BLaER1 treated with 17β-estradiol and CSF1 and Interleukin-3, amounts not matched to agents 10 nM and 100 nM (cell line): ENCODE measurements around the gene TGM5.
"Not testable (repeated sequence)": the region's sequence is repeated elsewhere in the genome, so short reads cannot be mapped to it uniquely, and the experiment has no call there.

Source experiments
- H3K27ac ChIP-seq, 11 experiments: shearing (Covaris generic); formaldehyde crosslinking; 2 replicates each; pipeline ENCODE4 v1.8.1; 2022
- H3K27me3 ChIP-seq, 11 experiments: shearing (Covaris generic); formaldehyde crosslinking; 2 replicates each; pipeline ENCODE4 v1.8.1; 2022
- H3K36me3 ChIP-seq, 11 experiments: shearing (Covaris generic); formaldehyde crosslinking; 2 replicates each; pipeline ENCODE4 v1.8.1; 2022
- H3K4me1 ChIP-seq, 10 experiments: shearing (Covaris generic); formaldehyde crosslinking; 2 replicates each; pipeline ENCODE4 v1.8.1; 2022
- H3K4me2 ChIP-seq, 11 experiments: shearing (Covaris generic); formaldehyde crosslinking; 2 replicates each; pipeline ENCODE4 v1.8.1; 2022
- H3K4me3 ChIP-seq, 10 experiments: shearing (Covaris generic); formaldehyde crosslinking; 2 replicates each; pipeline ENCODE4 v1.8.1; 2022
- H3K9ac ChIP-seq, 11 experiments: shearing (Covaris generic); formaldehyde crosslinking; 2 replicates each; pipeline ENCODE4 v1.8.1; 2022
- H3K9me3 ChIP-seq, 11 experiments: shearing (Covaris generic); formaldehyde crosslinking; replicated peaks in 1 of 11; 2 replicates each; pipeline ENCODE4 v1.8.1; 2022
- H4K20me1 ChIP-seq, 11 experiments: shearing (Covaris generic); formaldehyde crosslinking; 2 replicates each; pipeline ENCODE4 v1.8.1; 2022
- Cebpa-rat ChIP-seq, 11 experiments: shearing (Covaris generic); IDR thresholded peaks; 2 replicates each; pipeline ENCODE4 v1.8.1; 2022

TGM5 gene

GRCh38 chr15:43277901-43278300 is 11.2 kb upstream of the TGM5 start:
- peaks cover 0 to 4% (median 2%) of the 10 kb centered on the region in 11 experiments; a peak in 13 of 22 replicates for H3K9me3 ChIP-seq
- H3K4me2 ChIP-seq: peak overlapping the region in 7 of 11 experiments; percentile 44 to 92 (median 84); a peak in 9 of 22 replicates
- H3K4me1 ChIP-seq: peaks cover 0 to 74% (median 48%) of the 10 kb centered on the region in 10 experiments; a peak in 15 of 20 replicates
- H3K27me3 ChIP-seq: peaks cover 0 to 22% (median 0%) of the 10 kb centered on the region in 11 experiments; a peak in 7 of 22 replicates
- H4K20me1 ChIP-seq: no peaks in the 10 kb centered on the region; a peak in 1 of 22 replicates
- no peak overlapping the region for H3K9ac ChIP-seq
- no peak overlapping the region for H3K27ac ChIP-seq
- no peaks in the 10 kb centered on the region for H3K36me3 ChIP-seq
- TF ChIP-seq Cebpa-rat (IDR thresholded peaks at IDR 0.05): no peak
- no peak overlapping the region for H3K4me3 ChIP-seq

DNA sequence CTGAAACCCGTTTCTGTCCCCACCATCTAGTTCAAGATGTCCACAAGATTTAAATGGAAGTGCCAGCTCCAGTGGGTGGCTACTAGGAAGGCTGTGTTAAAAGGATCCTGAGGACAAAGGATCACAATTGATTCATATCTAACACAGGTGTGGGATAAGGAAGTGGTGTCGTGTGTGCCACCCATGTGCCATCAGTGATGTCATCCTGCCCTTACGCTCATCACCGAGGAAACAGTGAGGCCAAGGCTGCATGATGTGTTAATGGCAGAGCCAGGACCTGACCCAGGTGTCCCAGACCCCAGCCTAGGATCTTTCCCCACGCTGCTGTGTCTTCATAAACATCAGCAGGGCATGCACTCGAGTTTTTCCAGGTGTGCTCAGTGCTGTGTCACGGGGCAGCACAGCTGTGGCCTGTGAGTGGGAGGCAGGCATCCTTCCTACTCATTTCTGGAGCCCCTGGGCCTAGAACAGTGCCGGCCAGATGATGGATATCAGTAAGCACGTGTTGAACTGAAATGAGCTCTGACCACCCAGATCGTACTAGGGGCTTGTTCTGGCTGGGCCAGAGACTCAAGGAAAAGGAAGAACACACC is 10.6 kb upstream of the TGM5 start:
- Histone ChIP-seq H3K9ac (no peak overlapping the region), H3K4me1 (peaks cover 0 to 75% (median 48%) of the 10 kb centered on the region in 10 experiments; a peak in 15 of 20 replicates), H3K4me2 (peak overlapping the region in 6 of 11 experiments; percentile 21 to 90 (median 83); a peak in 9 of 22 replicates), H3K27me3 (peaks cover 0 to 22% (median 0%) of the 10 kb centered on the region in 11 experiments; a peak in 7 of 22 replicates), H3K9me3 (peaks cover 5 to 10% (median 8%) of the 10 kb centered on the region in 11 experiments; a peak in 21 of 22 replicates), H4K20me1 (no peaks in the 10 kb centered on the region; a peak in 1 of 22 replicates), H3K36me3 (no peaks in the 10 kb centered on the region), H3K4me3 (no peak overlapping the region), H3K27ac (no peak overlapping the region)
- TF ChIP-seq Cebpa-rat (IDR thresholded peaks at IDR 0.05): no peak

DNA sequence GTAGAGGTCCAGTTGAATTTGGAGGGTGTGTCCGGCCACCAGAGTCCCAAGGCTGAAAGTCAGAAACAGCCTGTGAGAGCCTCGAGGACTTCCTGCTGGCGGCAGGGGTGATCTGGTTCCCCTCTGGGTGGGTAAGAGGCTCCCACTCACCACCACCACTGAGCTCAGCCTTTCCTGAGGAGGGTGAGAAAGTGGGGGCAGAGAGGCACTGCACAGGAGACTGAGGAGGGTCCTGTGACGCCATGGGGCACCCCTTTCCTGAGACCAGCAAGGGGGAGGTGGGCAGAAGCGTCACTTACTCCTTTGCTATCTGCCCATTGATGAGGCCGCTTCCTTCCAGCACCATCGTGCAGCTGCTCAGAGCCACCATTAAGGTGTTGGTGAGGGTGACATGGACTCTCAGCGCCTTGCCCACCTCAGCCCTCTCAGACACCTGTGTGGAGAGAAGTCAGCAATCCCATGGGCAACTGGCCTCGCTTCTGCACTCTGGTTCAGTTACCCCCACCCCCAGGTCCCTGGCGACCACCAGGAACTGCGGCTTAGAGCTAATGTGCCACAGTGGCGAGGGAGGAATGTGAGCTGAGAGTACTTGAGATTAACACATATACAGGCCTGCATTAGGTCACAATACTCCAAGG is 10.0 kb upstream of the TGM5 start:
- no peak overlapping the region for H3K9ac ChIP-seq
- H3K4me3 ChIP-seq: no peak overlapping the region
- H3K4me1 ChIP-seq: peaks cover 0 to 75% (median 48%) of the 10 kb centered on the region in 10 experiments; a peak in 15 of 20 replicates
- no peaks in the 10 kb centered on the region for H3K36me3 ChIP-seq
- no peaks in the 10 kb centered on the region; a peak in 1 of 22 replicates for H4K20me1 ChIP-seq
- peak overlapping the region in 6 of 11 experiments; percentile 21 to 90 (median 83); a peak in 8 of 22 replicates for H3K4me2 ChIP-seq
- peaks cover 11 to 16% (median 14%) of the 10 kb centered on the region in 11 experiments for H3K9me3 ChIP-seq
- peaks cover 0 to 22% (median 0%) of the 10 kb centered on the region in 11 experiments; a peak in 7 of 22 replicates for H3K27me3 ChIP-seq
- no peak for TF ChIP-seq Cebpa-rat (IDR thresholded peaks at IDR 0.05)
- H3K27ac ChIP-seq: no peak overlapping the region

DNA sequence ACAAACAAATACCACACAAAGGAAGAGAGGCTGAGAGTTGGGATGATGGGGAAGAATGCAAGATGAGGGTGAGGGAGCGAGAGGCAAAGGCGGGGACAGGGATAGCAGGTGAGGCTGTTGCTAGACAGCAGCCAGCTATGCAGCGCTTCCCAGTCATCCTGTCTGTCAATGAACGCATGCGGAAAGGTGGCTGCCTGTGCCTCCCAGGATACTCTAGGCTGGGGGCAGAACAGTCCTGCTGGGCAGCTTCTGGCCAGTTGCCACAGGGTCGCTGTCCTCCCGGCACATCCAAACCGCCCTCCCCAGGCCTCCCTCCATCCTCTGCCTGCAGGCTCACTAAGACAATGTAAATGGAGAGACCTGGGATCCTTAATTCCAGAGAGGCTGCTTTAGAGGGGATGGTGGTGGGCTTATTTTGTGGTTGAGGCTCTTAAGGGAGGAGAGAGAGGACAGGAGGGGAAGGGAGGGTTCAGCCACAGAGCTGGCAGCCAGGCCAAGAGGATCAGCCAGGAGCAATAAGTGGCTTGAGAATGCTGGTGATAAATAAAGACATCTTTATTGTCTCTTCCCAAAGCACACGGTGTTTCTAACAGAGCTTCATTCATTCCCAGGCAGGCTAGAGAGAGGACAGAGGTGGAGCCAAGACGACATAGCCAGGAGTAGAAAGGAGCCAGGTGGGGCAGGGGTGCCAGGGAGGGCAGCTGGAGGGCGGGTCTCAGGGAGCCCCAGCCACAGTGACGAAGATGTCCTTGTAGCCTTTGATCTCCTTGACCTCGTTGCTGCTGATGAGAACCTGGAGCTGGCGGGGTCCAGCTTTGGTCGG is 9.2 kb upstream of the TGM5 start:
- H4K20me1 ChIP-seq: no peaks in the 10 kb centered on the region; a peak in 1 of 22 replicates
- H3K27me3 ChIP-seq: peaks cover 0 to 22% (median 0%) of the 10 kb centered on the region in 11 experiments; a peak in 7 of 22 replicates
- H3K27ac ChIP-seq: no peak overlapping the region
- H3K4me1 ChIP-seq: peaks cover 1 to 77% (median 52%) of the 10 kb centered on the region in 10 experiments; a peak in 19 of 20 replicates
- peaks cover 15 to 21% (median 19%) of the 10 kb centered on the region in 11 experiments for H3K9me3 ChIP-seq
- peak overlapping the region in 6 of 11 experiments; percentile 21 to 90 (median 83); a peak in 2 of 22 replicates for H3K4me2 ChIP-seq
- no peak overlapping the region for H3K4me3 ChIP-seq
- H3K9ac ChIP-seq: no peak overlapping the region
- H3K36me3 ChIP-seq: no peaks in the 10 kb centered on the region
- no peak for TF ChIP-seq Cebpa-rat (IDR thresholded peaks at IDR 0.05)

- H3K4me3 ChIP-seq: no peak overlapping the region
- H3K4me1 ChIP-seq: peaks cover 11 to 77% (median 55%) of the 10 kb centered on the region in 10 experiments
- H4K20me1 ChIP-seq: no peaks in the 10 kb centered on the region; a peak in 1 of 22 replicates
- peaks cover 15 to 21% (median 19%) of the 10 kb centered on the region in 11 experiments for H3K9me3 ChIP-seq
- H3K27me3 ChIP-seq: peaks cover 0 to 12% (median 0%) of the 10 kb centered on the region in 11 experiments; a peak in 7 of 22 replicates
- no peak overlapping the region for H3K9ac ChIP-seq
- peak overlapping the region in 8 of 11 experiments; percentile 27 to 58 (median 42); a peak in 14 of 22 replicates for H3K4me2 ChIP-seq
- H3K36me3 ChIP-seq: no peaks in the 10 kb centered on the region
- no peak for TF ChIP-seq Cebpa-rat (IDR thresholded peaks at IDR 0.05)
- H3K27ac ChIP-seq: no peak overlapping the region
Observed at GRCh38 chr15:43274136-43274535, 7.4 kb upstream of the TGM5 start.

DNA sequence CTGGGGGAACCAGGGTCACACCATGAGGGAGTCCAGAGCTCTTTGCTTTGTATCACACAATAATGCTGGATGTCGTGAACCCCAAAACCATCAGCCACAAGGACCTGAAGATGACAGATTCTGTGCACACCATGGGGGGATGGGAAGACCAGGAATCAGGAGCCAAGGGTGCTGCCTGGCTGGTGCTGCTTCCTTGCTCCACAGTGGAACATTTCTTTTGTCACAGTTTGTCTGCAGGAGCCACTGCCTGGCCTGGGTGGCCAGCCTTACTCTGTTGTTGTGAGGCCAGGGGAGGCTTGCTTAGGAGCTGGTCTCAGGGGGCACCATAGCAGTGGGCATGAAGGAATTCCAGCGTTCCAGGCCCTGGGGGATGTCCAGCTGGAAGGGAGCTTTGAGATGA is 6.5 kb upstream of the TGM5 start:
- H3K4me2 ChIP-seq: peak overlapping the region in 7 of 11 experiments; percentile 17 to 58 (median 36); a peak in 6 of 22 replicates

GRCh38 chr15:43271908-43272307 is 5.2 kb upstream of the TGM5 start:
- Histone ChIP-seq H3K4me1 (peaks cover 11 to 59% (median 36%) of the 10 kb centered on the region in 10 experiments), H3K9me3 (peaks cover 15 to 21% (median 19%) of the 10 kb centered on the region in 11 experiments)
- not testable (repeated sequence) for H4K20me1 ChIP-seq, H3K4me3 ChIP-seq, H3K9ac ChIP-seq, H3K36me3 ChIP-seq, H3K27ac ChIP-seq, H3K27me3 ChIP-seq, H3K4me2 ChIP-seq

More for the DNA sequence above, 6.5 kb upstream of the TGM5 start:
- Histone ChIP-seq H3K9me3 (peaks cover 15 to 21% (median 19%) of the 10 kb centered on the region in 11 experiments), H3K36me3 (no peaks in the 10 kb centered on the region), H3K27me3 (peaks cover 0 to 3% (median 0%) of the 10 kb centered on the region in 11 experiments; a peak in 5 of 22 replicates), H3K4me3 (no peak overlapping the region), H3K27ac (no peak overlapping the region), H4K20me1 (no peaks in the 10 kb centered on the region; a peak in 1 of 22 replicates), H3K9ac (no peak overlapping the region), H3K4me1 (peaks cover 11 to 73% (median 46%) of the 10 kb centered on the region in 10 experiments)
- no peak for TF ChIP-seq Cebpa-rat (IDR thresholded peaks at IDR 0.05)

- H3K4me3 ChIP-seq: peak overlapping the region in 1 of 10 experiments; percentile 20; a peak in 3 of 20 replicates
- H3K27ac ChIP-seq: peak overlapping the region in 7 of 11 experiments; percentile 35 to 82 (median 74); a peak in 14 of 22 replicates
- H3K4me2 ChIP-seq: peak overlapping the region; percentile 29 to 86 (median 76)
- H3K9me3 ChIP-seq: peaks cover 15 to 21% (median 19%) of the 10 kb centered on the region in 11 experiments
- peak overlapping the region in 6 of 11 experiments; percentile 29 to 72 (median 52); a peak in 10 of 22 replicates for H3K9ac ChIP-seq
- H3K36me3 ChIP-seq: no peaks in the 10 kb centered on the region
- H3K27me3 ChIP-seq: no peaks in the 10 kb centered on the region; a peak in 1 of 22 replicates
- H4K20me1 ChIP-seq: no peaks in the 10 kb centered on the region; a peak in 1 of 22 replicates
- TF ChIP-seq Cebpa-rat (IDR thresholded peaks at IDR 0.05): no peak
- H3K4me1 ChIP-seq: peaks cover 11 to 48% (median 35%) of the 10 kb centered on the region in 10 experiments
Observed at GRCh38 chr15:43270676-43271306, 4.1 kb upstream of the TGM5 start.
